Measurements from ENCODE around the gene MYO1E.

DNA sequence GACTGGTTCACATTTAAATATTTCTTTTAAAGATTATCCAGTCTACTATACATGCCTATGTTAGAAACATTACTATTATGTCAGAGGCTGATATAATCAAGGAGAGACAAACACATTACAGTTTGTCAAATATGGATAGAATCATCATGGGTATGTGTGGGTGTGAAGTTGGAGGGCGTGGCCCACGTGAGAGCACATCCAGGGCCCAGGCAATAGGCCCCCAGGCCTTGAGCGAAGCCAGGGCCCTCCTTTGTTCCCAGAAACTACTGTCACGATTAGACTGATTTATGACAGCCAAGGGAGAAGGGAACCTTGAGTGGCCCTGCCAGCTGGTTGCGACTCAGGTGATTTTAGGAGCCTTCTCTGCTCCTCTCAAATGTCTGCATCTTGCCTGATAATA is 193.0 kb downstream of the MYO1E start:
- TF ChIP-seq POLR2AphosphoS5 (IDR thresholded peaks at IDR 0.05; ENCODE audit: borderline replicate concordance, low read depth, low read length) (no peak), EZH2 (IDR thresholded peaks at IDR 0.05) (no peak), FOXP2 (optimal IDR thresholded peaks at IDR 0.05; ENCODE audit: control extremely low read depth, extremely low read length, insufficient read depth) (no peak)
